GM12873 (cell line): ENCODE measurements around the gene HS2ST1.

ENCODE experiments used
- TF ChIP-seq, protein P1 (sequence below): IDR thresholded peaks from 2 replicates; pipeline ENCODE4 v1.5.1; 2012; ENCODE audit warnings: low read depth, mild to moderate bottlenecking, moderate library complexity, low read length, control low read depth; ENCODE audit not compliant: insufficient read depth; ENCODE audit errors: missing control alignments

Gene HS2ST1

DNA sequence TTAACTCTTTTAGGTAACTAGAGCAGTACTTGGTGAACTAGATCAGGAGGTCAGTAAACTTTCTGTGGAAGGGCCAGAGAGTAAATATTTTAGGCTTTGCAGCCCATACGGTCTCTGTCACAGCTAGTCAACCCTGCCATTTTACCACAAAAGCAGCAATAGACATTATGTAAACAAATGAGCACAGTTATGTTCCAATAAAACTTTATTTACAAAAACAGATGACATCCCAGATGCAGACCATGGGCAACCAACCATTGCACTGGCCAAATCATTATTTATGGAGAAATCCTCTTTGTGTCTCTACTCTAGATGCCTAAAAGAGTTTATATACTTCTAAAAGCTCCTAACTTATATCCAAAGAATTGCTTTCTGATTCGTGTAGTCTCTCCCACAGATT lies 192.4 kb downstream of the HS2ST1 start:
- TF ChIP-seq, protein P1, sequence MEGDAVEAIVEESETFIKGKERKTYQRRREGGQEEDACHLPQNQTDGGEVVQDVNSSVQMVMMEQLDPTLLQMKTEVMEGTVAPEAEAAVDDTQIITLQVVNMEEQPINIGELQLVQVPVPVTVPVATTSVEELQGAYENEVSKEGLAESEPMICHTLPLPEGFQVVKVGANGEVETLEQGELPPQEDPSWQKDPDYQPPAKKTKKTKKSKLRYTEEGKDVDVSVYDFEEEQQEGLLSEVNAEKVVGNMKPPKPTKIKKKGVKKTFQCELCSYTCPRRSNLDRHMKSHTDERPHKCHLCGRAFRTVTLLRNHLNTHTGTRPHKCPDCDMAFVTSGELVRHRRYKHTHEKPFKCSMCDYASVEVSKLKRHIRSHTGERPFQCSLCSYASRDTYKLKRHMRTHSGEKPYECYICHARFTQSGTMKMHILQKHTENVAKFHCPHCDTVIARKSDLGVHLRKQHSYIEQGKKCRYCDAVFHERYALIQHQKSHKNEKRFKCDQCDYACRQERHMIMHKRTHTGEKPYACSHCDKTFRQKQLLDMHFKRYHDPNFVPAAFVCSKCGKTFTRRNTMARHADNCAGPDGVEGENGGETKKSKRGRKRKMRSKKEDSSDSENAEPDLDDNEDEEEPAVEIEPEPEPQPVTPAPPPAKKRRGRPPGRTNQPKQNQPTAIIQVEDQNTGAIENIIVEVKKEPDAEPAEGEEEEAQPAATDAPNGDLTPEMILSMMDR = no peak

DNA sequence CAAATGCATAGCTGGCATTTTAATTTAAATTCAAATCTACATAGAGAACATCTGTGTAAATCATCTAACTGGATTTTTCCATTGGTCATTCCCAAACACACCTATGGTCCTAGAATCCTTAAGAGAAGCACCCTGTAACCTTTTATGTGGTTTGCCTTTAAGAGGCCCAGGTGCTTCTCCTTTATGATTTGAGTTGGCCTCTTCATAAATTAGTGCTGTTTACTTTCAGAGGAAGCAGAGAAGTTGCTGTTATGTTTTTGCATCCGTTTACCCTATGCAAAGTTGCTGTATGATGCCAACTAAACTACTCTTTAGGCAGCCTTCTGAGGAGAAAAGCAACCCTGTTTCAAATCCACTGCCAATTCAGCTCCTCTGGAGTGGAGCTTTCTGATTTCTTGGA lies 193.8 kb downstream of the HS2ST1 start:
- TF ChIP-seq, protein P1 = no peak

DNA sequence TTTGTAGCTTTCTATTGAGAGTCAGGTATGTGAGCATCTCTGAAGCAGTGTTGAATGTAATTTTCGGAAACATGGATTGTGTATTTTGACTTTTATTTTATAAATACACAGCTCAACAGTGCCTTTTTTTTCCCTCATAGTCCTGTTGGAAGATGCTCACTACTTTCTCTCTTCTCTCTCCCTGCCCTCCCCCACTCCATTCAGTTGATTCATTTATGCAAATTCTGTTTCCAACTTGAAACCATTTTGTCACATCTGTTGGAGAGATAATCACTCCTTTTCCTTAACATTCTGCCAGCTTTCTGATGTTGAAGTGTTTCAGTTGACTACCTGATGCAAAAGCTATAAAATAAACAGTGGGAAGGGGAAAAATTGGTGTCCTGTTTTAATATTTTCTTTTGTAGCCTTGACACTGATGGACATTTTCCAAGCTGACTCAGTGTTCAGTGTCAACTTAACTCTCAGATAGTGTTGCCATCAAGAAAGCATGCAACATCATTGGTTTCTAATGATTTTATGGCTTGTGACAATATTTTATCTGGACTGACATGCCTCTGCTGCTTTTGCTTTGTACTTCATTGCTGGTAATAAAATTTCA lies 194.5 kb downstream of the HS2ST1 start:
- TF ChIP-seq, protein P1 = no peak

DNA sequence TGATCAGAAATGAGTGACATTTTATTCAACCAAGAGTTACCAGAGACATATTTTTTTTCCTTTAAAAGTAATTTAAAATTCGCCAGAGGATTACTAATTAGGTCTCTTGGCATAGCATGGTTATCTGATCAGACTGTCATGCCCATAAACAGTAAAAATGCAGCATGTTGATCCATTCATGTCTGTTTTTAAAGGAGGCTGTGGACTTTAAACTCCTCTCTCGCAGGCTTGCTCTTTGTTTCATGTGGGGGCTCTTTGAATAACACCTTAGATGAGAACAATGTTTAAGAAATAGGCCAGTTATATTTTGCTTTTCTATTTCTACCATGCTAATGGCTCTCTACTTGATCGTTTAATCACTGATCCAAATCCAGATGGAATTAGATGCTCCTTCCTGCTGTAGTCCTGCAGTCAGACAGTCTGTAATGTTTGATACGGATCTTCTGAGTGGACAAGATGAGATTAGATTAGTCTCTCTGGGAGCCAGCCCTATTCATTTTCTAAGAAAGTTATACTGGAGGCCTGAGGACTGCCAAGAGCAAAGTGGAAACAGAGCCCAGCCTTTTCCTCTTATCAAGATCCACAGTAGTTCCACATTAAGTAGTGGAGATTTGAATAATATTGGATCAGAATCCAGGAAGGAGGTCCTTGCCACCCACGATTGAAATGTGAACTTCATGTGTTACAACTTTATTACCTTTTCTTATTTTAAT lies 197.4 kb downstream of the HS2ST1 start:
- TF ChIP-seq, protein P1 = no peak

DNA sequence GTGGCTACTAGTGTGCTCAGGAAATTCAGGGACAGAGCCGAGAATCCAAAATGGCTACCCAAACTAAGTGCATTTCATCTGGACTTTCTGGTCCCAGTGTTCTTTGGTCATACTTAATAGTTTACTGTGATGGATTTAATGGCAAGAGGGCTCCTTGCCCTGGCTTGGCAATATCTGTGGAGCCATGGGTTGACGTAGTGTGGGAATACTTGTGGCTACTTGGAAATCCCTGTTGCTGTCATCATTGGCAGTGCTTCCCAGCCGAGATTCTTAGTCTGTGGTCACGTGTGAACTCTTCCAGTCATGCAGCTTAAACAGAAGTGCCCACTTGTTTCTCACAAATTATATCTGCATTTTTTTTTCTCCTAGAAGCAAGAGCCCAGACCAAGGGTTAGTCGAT lies 198.9 kb downstream of the HS2ST1 start:
- TF ChIP-seq, protein P1 = no peak

DNA sequence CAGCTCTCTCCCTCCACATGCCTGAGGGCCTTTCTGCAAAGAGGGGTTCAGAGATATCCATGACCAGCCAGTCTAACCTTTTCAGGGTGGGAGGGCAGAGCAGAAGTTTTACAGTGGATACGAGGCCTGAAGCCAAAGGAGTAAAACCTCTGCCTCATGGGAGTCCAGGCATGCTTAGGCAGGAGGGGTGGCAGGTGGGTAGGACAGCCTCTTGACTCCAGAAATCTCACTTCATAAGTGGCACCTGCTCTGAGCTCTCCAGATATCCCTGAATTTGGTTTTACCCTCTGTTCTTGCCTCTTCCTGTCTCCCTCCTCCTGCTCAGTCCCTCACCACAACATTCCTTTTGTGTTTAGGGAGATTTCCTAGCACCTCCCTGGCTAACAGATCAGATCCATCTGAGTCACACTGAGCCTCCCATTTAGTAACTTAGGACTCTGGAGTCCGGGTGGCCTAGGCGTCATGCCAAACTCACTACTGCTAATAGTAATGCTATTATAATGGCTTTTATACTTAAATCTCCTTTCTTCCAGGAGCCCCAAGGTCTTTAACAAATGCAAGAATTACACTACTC lies 201.0 kb downstream of the HS2ST1 start:
- TF ChIP-seq, protein P1 = no peak

DNA sequence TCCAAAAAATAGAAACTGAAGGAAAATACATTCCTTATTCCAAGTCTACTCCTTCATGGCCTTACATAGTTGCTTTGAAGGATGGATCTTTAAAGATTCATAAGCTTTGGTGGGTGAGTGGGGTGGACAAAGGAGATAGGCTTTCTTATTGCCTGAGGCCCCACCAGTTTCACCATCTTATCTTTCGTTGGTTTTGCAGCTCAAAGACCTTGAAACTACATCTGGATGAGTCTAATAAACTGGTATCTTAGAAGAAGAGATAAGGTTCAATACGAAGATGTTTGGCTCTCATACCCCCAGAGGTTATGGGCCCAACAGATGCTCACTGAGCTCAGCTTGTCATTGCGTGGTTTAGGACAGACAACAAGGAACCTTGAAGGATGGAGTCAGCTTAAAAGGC lies 201.5 kb downstream of the HS2ST1 start:
- TF ChIP-seq, protein P1 = no peak
